Pons (tissue), 1 donor: ENCODE results near the gene SPTBN2.
"Not testable (repeated sequence)": the region's sequence is repeated elsewhere in the genome, so short reads cannot be mapped to it uniquely, and the experiment has no call there.

Experiments
- DNase-seq: peaks from one replicate; pipeline ENCODE4 v3.0.0-alpha.2; 2016; ENCODE audit warnings: low spot score

SPTBN2 gene

GRCh38 chr11:66724167-66724566, 4.8 kb downstream of the SPTBN2 start:
- not testable (repeated sequence) for DNase-seq

DNA sequence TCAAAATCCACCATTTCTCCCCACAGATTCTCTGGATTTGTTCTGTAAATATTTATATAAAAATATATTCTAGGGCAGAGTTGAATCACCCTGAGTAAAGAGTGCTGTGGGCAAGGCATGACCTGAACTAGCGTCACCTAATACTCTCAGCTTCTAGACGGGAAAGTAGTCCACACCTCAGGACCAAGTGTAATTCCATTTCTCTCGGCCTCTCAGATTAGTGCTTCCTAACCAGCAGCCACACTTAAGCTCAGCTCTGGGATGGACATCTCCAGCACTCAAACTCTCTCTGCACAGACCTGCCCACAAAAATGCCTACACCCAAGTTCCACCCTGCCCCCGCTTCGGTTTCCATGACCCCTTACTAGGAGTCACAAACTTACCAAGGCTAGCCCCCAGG, 5.3 kb downstream of the SPTBN2 start:
- DNase-seq, result no peak

DNA sequence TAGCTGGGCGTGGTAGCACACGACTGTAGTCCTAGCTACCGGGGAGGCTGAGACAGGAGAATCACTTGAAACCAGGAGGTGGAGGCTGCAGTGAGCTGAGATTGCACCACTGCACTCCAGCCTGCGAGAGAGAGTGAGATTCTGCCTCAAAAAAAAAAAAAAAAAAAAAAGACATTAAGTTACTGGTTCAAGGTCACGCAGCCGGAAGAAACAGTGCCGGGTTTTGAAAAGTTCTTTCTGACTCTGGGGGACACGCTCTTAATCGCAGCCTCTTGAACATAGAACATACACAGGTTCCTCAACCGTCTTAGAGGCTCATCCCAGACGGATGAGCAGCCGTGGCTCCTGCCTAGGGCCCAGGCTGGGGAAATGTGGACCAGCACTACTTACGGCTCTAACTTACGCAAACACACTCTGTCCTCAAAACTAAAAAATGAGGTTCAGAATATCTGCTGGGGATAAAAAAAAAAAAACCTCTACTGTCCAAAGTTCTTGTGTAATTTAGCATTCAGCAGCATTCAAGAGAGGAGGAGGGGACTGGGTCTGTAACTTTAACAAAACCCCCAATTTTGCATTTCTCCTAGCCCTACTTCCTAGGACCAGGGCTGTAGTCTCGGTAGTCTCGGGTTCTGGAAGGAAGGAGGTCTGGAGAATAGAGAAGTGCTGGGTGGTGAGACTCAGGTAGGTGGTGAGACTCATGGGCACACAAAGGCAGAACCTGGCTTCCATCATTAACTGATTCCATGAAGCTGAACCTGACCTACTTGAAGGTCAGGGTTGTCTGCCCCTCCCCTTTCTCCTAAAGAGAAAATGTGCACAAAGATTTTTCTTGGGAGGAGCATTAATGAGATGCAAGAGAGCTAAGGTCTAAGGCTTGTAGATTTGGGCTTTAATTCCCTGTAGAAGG, 6.0 kb downstream of the SPTBN2 start:
- DNase-seq, result no peak

- DNase-seq, result no peak
Measured at GRCh38 chr11:66721939-66722338, 7.1 kb downstream of the SPTBN2 start.

- DNase-seq, result no peak
Measured at GRCh38 chr11:66720899-66721470, 8.0 kb downstream of the SPTBN2 start.

- no peak for DNase-seq
Measured at GRCh38 chr11:66720223-66720898, 8.7 kb downstream of the SPTBN2 start.

- DNase-seq, result no peak
Measured at GRCh38 chr11:66719111-66719872, 9.7 kb downstream of the SPTBN2 start.

DNA sequence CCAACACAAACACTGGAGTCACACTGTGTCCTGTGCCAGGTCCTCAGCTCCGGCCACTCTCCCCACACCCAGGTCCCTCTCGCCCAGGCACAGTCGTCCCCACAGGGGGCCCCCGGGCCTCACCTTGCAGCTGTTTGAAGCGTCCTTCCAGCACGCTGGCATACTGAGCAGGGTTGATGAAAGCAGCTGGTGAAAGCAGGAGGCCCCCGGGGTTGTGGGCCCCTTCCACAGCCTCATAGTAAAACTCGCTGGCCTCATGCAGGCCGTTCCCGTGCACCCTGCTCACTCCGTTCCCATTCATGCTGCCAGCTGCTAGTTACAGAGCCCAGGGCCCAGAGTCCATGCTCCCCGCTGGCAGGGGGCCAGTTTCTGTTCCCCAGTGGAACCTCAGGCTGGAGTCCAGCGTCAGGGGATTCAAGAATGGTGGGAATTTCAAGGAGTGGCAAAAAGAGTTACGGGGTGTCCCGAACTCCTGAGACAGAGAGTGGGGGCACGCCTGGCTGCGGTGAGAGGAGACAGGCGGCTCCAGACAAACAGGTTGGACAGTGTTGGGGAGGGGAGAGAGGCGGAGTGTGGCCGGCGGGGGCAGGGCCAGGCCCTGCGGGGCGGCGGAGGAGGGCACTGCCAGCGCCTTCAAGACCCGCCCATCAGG, 10.6 kb downstream of the SPTBN2 start:
- DNase-seq, result no peak

DNA sequence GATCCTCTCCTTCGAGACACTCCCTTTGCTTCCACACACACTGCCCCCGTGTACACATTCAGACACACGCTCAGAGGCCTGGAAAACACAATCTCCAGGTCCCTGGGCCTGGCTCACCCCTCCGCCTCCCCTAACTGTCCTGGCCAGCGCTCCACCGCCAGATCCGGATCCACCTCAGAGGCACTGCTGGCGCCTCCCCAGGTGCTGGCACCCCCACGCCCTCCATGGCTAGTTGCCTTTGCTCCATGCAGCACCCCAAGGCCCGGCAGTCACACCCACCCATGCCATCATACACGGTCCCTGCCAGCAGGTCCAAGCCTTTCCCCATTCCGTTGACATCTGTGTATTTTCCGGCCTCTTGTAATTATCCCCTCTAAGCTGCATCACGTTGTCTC, 11.1 kb downstream of the SPTBN2 start:
- no peak for DNase-seq

- DNase-seq, result no peak
Measured at GRCh38 chr11:66716996-66717395, 12.0 kb downstream of the SPTBN2 start.

DNA sequence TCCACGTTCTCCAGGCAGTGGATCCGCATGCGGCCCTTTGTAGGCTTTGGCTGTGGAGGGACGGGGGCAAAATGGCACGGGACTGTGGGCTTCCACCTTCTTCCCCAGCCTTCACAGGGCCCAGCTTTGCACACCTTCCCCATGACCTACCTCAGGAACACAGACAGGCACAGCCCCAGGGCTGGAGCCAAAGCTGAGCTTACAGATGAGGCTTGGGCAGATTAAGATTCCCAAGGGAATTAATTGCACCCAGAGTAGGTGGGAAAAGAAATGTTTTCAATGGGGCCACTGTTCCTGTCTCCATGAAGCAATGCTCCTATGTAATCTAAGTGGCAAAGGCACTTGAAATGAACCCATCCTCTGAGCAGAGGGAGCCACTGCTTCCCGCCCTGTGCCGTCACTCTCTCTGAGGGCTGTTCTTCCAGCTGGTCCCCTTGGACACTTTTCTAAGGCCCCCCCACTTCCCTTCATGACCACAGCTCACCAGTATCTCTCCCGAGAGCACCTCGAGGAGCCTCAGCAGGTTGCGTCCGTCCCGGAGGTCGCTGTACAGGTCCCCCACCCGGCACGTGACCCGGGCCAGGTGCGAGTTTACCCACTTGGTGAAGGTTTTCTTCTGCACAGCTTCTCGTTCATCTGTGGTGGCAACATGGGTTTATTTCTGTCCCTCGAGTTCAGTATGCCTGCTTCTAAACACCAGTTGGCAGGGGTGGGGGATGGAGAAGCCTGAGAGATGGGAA, 13.5 kb downstream of the SPTBN2 start:
- DNase-seq, result no peak

- no peak for DNase-seq
Measured at GRCh38 chr11:66713746-66714480, 15.1 kb downstream of the SPTBN2 start.

DNA sequence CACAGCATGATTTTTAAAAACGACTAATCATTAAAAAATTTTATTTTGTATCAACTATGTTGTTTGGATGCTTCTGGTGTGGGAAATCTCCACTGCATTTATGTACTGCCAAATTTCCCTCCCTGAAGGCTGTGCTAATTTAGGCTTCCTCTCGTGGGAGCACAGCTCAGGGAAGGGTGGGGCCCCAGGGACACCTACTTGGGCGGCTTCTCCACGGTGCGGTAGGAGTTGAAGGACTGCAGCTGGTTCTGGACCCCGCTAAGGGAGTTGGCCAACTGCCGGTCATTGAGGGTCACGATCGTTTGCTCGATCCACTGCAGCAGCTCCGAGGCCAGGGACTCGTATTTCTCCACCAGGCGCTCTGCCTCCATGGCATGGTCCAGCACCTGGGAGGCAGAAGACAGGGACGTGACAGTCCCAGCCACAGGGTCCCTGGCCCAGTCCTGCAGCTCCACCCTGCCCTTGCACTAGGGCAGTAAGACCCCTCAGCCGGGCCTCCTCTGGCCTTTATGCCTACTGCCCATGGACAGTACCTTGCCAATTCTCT, 18.6 kb downstream of the SPTBN2 start:
- no peak for DNase-seq

GRCh38 chr11:66708701-66709100, 20.3 kb downstream of the SPTBN2 start:
- DNase-seq, result no peak

DNA sequence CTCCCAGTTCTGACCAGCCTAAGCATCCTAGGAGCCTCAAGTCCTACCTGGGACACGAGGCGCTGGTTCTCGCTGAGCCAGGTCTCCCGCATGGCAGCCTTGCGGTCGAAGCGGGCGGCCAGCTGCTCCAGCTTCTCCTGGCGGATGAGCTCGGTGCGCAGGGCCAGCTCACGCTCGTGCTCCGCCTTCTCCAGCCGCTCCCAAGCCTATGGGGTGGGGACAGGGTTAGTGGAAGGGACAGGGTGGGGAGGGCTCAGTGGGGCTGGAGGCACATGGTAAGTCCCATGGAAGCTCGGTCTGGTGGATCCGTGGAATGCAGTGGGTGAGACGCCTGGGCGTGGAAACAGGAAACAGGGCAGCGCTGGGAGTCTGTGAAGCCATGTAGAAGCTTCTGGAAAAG, 20.9 kb downstream of the SPTBN2 start:
- no peak for DNase-seq

- no peak for DNase-seq
Measured at GRCh38 chr11:66707486-66707885, 21.5 kb downstream of the SPTBN2 start.

DNA sequence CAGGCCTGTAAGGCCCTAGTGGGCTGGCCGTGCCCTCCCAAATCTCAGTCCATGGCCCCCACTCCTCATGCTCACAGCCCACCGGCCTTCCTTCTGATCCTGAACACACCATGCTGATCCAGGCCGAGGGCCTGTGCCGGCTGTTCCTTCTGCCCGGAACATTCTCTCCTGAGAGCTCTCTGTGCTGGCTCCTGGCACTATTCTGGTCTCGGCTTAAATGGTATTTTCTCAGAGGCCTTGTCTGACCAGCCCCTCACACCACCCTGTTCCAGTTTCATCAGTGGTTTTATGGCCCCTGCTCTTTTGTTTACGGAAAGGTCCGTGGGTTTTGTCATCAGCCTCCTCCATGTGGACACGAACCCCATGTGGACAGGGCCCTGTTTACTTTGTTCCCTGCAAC, 22.0 kb downstream of the SPTBN2 start:
- DNase-seq, result no peak

- DNase-seq, result no peak
Measured at GRCh38 chr11:66705587-66706335, 23.3 kb downstream of the SPTBN2 start.

DNA sequence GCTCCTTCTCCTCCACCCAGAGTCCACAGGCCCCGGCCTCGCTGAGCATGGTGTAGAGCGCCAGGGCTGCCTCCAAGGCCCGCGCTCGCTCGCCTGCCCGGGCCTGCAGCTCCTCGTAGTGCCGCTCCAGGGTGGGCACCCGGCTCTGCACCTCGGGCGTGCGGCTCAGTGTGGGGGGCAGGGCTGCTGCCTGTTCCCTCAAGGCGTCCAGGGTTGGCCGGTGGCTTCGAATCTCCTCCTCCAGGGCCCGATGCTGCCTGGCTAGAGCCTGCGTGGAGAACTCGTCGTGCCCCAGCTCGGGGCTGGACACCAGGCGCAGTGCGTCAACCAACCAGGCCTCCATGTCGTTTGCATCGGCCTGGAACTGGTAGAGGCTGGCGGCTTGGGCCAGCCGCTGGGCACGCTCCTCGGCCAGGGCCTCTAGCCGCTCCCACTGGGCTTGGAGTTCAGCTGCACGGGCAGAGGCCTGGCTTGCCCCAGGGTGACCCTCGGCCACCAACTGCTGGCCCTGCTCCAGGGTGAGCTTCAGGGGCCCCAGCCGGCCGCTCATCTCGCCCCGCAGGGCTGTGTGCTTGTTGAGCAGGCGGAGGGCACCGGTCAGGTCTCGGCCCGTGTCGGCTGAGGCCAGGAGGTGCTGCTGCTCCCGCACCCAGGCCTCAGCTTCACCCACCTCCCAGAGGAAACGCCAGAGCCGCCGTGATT, 24.2 kb downstream of the SPTBN2 start:
- DNase-seq, result no peak
